K562 (cell line): ENCODE data around the gene FGR. TPM values are rescaled to one million over a fixed set of nuclear protein-coding genes. Genes with fewer than 3 reads are reported as not detected.

Experiments used
- ARHGAP35 ChIP-seq: fragments of 450-650 bp; IDR thresholded peaks from 2 replicates; pipeline ENCODE4 v1.6.1; 2018; ENCODE audit not compliant: partially characterized antibody
- ARID1B ChIP-seq: fragments of 450-650 bp; IDR thresholded peaks from 2 replicates; pipeline ENCODE4 v1.6.1; 2016; ENCODE audit warnings: antibody characterized with exemption, mild to moderate bottlenecking, inconsistent platforms
- BRD9 ChIP-seq: fragments of 450-650 bp; IDR thresholded peaks from 2 replicates; pipeline ENCODE4 v1.6.1; 2018; ENCODE audit warnings: low read depth; ENCODE audit not compliant: partially characterized antibody
- CHD4 ChIP-seq: fragments of 200-600 bp; sonication (generic); IDR thresholded peaks from 3 replicates; pipeline ENCODE4 v1.6.1; 2012; ENCODE audit warnings: low read depth, mild to moderate bottlenecking, mixed read lengths, low read length, inconsistent platforms; ENCODE audit not compliant: insufficient read depth, insufficient replicate concordance, poor library complexity, severe bottlenecking
- EZH2 ChIP-seq: IDR thresholded peaks from 2 replicates; pipeline ENCODE4 v1.6.1; 2012; ENCODE audit warnings: low read depth, mild to moderate bottlenecking, inconsistent platforms, low read length, borderline replicate concordance
- HSF4 ChIP-seq: fragments of 250-450 bp; sonication (Bioruptor Pico); IDR thresholded peaks from 2 replicates; pipeline ENCODE4 v2.1.2; 2022; ENCODE audit warnings: mild to moderate bottlenecking, moderate library complexity, borderline replicate concordance
- JUND ChIP-seq, 2 experiments: IDR thresholded peaks; 2 replicates in 1 of 2; 3 replicates in 1 of 2; pipeline ENCODE4 v1.6.1; 2011; ENCODE audit warnings: borderline replicate concordance in 2 of 2, low read depth in 2 of 2, low read length in 2 of 2, improper control_type of control experiment in 1 of 2, missing biosample characterization in 1 of 2, missing genetic modification characterization in 1 of 2, missing genetic modification reagents in 1 of 2
- NCOA6 ChIP-seq: fragments of 450-650 bp; IDR thresholded peaks from 2 replicates; pipeline ENCODE4 v1.6.1; 2017; ENCODE audit warnings: mild to moderate bottlenecking
- NFATC3 ChIP-seq: fragments of 450-650 bp; IDR thresholded peaks from 2 replicates; pipeline ENCODE4 v1.6.1; 2017; ENCODE audit warnings: mild to moderate bottlenecking
- NFE2 ChIP-seq: IDR thresholded peaks from 2 replicates; pipeline ENCODE4 v1.6.1; 2014; ENCODE audit warnings: antibody characterized with exemption, low read depth
- NUFIP1 ChIP-seq: fragments of 450-650 bp; IDR thresholded peaks from 2 replicates; pipeline ENCODE4 v1.6.1; 2018; ENCODE audit not compliant: partially characterized antibody
- POLR2AphosphoS2 ChIP-seq: IDR thresholded peaks from 2 replicates; pipeline ENCODE4 v1.6.1; 2012; ENCODE audit warnings: low read length, improper control_type of control experiment
- SETDB1 ChIP-seq: IDR thresholded peaks from one replicate; pipeline ENCODE4 v1.6.1; 2012; ENCODE audit warnings: low read length, control low read depth, inconsistent platforms
- TBP ChIP-seq: optimal IDR thresholded peaks from 2 replicates; pipeline ENCODE3; 2011; ENCODE audit warnings: low read depth, low read length, improper control_type of control experiment
- TCF3 ChIP-seq: sonication (generic); formaldehyde crosslinking; IDR thresholded peaks from 2 replicates; pipeline ENCODE4 v1.4.0; 2020; ENCODE audit warnings: mild to moderate bottlenecking, missing genetic modification reagents
- ZBTB17 ChIP-seq: fragments of 450-650 bp; formaldehyde crosslinking; IDR thresholded peaks from 2 replicates; pipeline ENCODE4 v1.4.0; 2020; ENCODE audit warnings: mild to moderate bottlenecking
- ZNF217 ChIP-seq: sonication (generic); formaldehyde crosslinking; IDR thresholded peaks from 2 replicates; pipeline ENCODE4 v1.8.0; 2022; ENCODE audit warnings: mild to moderate bottlenecking, missing genetic modification reagents
- ZNF586 ChIP-seq: fragments of 450-650 bp; formaldehyde crosslinking; conservative IDR thresholded peaks from 2 replicates; pipeline ENCODE4 v1.4.0; 2020; ENCODE audit warnings: mild to moderate bottlenecking, moderate library complexity
- polyA plus RNA-seq, 8 experiments: library from polyadenylated mRNA; depleted of rRNA in 4 of 8; stranded (reverse) in 5 of 8; unstranded in 3 of 8; fragments of >200 nt; fragmentation: Nextera tagmentation in 2 of 8; fragmentation: Illumina TruSeq in 1 of 8; extraction: Ambion mirVana in 2 of 8; extraction: Trizol in 1 of 8; gene quantifications; 2 replicates each; pipeline versions ENCODE4 v1.2.1 to v1.2.3, GENCODE V29; 2011 to 2014; ENCODE audit warnings: inconsistent platforms in 1 of 8, missing spikeins in 1 of 8
- total RNA-seq, 7 experiments: library from RNA; depleted of rRNA in 6 of 7; stranded (reverse); fragments of >200 nt in 6 of 7; fragmentation: Illumina TruSeq in 2 of 7; extraction: Trizol in 2 of 7; gene quantifications; 2 replicates each; pipeline versions ENCODE4 v1.2.1 to v1.2.3, GENCODE V29; 2011 to 2021; ENCODE audit warnings: low replicate concordance in 1 of 7
- TF ChIP-seq, protein P1 (sequence below): sonication (generic); formaldehyde crosslinking; IDR thresholded peaks from 2 replicates; pipeline ENCODE4 v1.8.0; 2022; ENCODE audit warnings: missing genetic modification reagents, mild to moderate bottlenecking, moderate library complexity, borderline replicate concordance
- TF ChIP-seq, protein P2 (sequence below): sonication (generic); formaldehyde crosslinking; IDR thresholded peaks from 2 replicates; pipeline ENCODE4 v1.8.0; 2022; ENCODE audit warnings: mild to moderate bottlenecking, missing genetic modification reagents
- TF ChIP-seq, protein P3 (sequence below): sonication (generic); formaldehyde crosslinking; IDR thresholded peaks from 2 replicates; pipeline ENCODE4 v1.8.1; 2023; ENCODE audit warnings: mild to moderate bottlenecking, missing genetic modification reagents
- TF ChIP-seq, protein P4 (sequence below), 3 experiments: fragments of 200-800 bp in 1 of 3; sonication (Bioruptor generic) in 1 of 3; sonication (generic) in 1 of 3; formaldehyde crosslinking in 1 of 3; IDR thresholded peaks; 2 replicates each; pipeline versions ENCODE4 v1.6.1 to v1.8.0; 2016 to 2022; ENCODE audit warnings: mild to moderate bottlenecking in 2 of 3, missing compliant biosample characterization in 2 of 3, missing genetic modification characterization in 2 of 3, missing genetic modification reagents in 1 of 3

FGR gene
- total and polyA plus RNA-seq, 9 of the 15 experiments (the other 6 are each of a cell fraction or from before 2014, with no cell fraction given): 0.04 to 0.11 TPM; not detected in 7

DNA sequence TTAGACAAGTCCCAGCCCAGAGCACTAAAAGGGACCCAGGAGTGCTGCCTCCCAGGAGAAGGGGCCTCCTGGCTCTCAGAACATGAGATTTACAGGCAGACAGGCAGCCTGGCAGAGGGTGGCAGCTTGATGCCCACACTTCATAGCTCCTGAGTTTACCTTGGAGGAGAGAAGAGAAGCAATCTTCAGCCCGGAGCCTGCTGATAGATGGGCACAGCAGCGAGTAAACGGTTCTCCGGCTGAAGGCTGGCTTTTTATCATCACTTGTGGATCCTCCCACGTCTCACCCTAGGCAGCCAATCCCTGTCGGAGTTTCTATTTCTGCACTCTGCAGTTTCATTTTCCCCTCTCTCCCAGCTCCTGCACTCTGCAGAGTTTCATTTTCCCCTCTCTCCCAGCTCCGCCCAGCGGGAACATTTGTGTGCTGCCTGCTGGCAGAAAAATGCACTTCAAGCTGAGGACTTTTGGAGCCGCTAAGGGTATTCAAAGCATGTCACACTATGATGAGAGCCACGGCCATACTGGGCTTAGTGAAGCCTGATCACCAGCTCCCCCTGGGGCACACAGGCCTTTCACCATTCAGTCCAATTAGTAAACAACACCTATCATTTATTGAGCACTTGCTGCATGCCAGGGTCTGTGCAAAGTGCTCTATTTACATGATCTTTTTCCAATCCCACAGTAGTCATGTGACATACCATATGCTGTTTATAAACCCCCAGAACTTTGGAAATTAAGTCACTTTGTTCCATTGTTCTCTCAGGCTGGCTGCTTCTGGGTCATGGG is 37.2 kb upstream of the FGR start, which contains the start of gene IFI6 (continued):
- TF ChIP-seq, protein P1, sequence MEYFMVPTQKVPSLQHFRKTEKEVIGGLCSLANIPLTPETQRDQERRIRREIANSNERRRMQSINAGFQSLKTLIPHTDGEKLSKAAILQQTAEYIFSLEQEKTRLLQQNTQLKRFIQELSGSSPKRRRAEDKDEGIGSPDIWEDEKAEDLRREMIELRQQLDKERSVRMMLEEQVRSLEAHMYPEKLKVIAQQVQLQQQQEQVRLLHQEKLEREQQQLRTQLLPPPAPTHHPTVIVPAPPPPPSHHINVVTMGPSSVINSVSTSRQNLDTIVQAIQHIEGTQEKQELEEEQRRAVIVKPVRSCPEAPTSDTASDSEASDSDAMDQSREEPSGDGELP (CRISPR knock-in tag): peak; percentile 81; the same call in 1 of the 2 replicates
- TF ChIP-seq EZH2: no peak
- no peak for TF ChIP-seq CHD4
- TF ChIP-seq NFATC3: no peak
- TF ChIP-seq ARHGAP35: no peak
- no peak for TF ChIP-seq ZNF586
- no peak for TF ChIP-seq HSF4 (CRISPR knock-in tag)
- no peak for TF ChIP-seq SETDB1
- 0 out of 2 replicates have a peak, but pooled peaks have one; percentile 3 for TF ChIP-seq NFE2
- TF ChIP-seq ZBTB17 (CRISPR knock-in tag): peak; percentile 69
- no peak for TF ChIP-seq BRD9
- TF ChIP-seq, protein P2, sequence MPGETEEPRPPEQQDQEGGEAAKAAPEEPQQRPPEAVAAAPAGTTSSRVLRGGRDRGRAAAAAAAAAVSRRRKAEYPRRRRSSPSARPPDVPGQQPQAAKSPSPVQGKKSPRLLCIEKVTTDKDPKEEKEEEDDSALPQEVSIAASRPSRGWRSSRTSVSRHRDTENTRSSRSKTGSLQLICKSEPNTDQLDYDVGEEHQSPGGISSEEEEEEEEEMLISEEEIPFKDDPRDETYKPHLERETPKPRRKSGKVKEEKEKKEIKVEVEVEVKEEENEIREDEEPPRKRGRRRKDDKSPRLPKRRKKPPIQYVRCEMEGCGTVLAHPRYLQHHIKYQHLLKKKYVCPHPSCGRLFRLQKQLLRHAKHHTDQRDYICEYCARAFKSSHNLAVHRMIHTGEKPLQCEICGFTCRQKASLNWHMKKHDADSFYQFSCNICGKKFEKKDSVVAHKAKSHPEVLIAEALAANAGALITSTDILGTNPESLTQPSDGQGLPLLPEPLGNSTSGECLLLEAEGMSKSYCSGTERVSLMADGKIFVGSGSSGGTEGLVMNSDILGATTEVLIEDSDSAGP: no peak
- 0 out of 2 replicates have a peak, but pooled peaks have one; percentile 51 for TF ChIP-seq JUND (IDR thresholded peaks at IDR 0.05; ENCODE audit: borderline replicate concordance, low read depth, low read length)
- no peak; the same call in 2 of the 3 replicates for TF ChIP-seq JUND (tag; IDR thresholded peaks at IDR 0.05; ENCODE audit: borderline replicate concordance, low read depth, low read length)
- no peak for TF ChIP-seq NUFIP1
- TF ChIP-seq POLR2AphosphoS2: no peak
- no peak for TF ChIP-seq TBP
- TF ChIP-seq, protein P3, sequence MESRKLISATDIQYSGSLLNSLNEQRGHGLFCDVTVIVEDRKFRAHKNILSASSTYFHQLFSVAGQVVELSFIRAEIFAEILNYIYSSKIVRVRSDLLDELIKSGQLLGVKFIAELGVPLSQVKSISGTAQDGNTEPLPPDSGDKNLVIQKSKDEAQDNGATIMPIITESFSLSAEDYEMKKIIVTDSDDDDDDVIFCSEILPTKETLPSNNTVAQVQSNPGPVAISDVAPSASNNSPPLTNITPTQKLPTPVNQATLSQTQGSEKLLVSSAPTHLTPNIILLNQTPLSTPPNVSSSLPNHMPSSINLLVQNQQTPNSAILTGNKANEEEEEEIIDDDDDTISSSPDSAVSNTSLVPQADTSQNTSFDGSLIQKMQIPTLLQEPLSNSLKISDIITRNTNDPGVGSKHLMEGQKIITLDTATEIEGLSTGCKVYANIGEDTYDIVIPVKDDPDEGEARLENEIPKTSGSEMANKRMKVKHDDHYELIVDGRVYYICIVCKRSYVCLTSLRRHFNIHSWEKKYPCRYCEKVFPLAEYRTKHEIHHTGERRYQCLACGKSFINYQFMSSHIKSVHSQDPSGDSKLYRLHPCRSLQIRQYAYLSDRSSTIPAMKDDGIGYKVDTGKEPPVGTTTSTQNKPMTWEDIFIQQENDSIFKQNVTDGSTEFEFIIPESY: no peak
- no peak for TF ChIP-seq NCOA6
- TF ChIP-seq, protein P4, sequence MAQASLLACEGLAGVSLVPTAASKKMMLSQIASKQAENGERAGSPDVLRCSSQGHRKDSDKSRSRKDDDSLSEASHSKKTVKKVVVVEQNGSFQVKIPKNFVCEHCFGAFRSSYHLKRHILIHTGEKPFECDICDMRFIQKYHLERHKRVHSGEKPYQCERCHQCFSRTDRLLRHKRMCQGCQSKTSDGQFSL (CRISPR knock-in tag; IDR thresholded peaks at IDR 0.05): no peak
- TF ChIP-seq, protein P4 (tag; IDR thresholded peaks at IDR 0.05): no peak
- no peak; the same call in 1 of the 2 replicates for TF ChIP-seq ARID1B
- no peak for TF ChIP-seq ZNF217
- TF ChIP-seq TCF3 (CRISPR knock-in tag): no peak; the same call in 1 of the 2 replicates
